ENCODE results near the gene LMBR1. TPM values are rescaled to one million over a fixed set of nuclear protein-coding genes. Genes with fewer than 3 reads are reported as not detected.
"Not testable (repeated sequence)": the region's sequence is repeated elsewhere in the genome, so short reads cannot be mapped to it uniquely, and the experiment has no call there.

LMBR1 gene
- total RNA-seq, 2 experiments from 2014 or later = 73.2 to 73.6 TPM

DNA sequence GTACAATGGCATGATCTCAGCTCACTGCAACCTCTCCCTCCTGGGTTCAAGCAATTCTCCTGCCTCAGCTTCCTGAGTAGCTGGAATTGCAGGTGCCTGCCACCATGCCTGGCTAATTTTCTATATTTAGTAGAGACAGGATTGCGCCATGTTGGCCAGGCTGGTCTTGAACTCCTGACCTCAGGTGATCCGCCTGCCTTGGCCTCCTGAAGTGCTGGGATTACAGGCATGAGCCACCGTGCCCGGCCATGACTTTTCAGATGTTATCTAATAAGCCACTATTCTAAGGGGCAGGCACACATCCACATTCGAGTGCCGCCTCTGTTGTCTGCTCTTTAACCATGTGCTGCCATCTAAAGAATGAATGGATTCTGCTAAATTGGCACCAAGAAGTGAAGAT, 29.3 kb upstream of the LMBR1 start:
- Mint-ChIP-seq H3K27ac (peak overlapping the region; percentile 50), H3K4me3 (peak overlapping the region; percentile 63), H3K27me3 (peaks cover 65% of the 10 kb centered on the region), H3K4me1 (peaks cover 29% of the 10 kb centered on the region)
- POLR2A ChIA-PET = interaction anchor here (0.7 kb wide), 1 partner anchor 424 kb away, joined by 4 read pairs; no protein-coding TSS in a partner anchor
- H3K9me3 Mint-ChIP-seq; H3K36me3 Mint-ChIP-seq; ATAC-seq (ENCODE audit: low read depth); DNase-seq: not testable (repeated sequence)

GRCh38 chr7:156920487-156921373, 27.7 kb upstream of the LMBR1 start:
- not testable (repeated sequence) for ATAC-seq (ENCODE audit: low read depth); H3K27ac Mint-ChIP-seq

GRCh38 chr7:156920076-156920475, 27.1 kb upstream of the LMBR1 start:
- Mint-ChIP-seq H3K27ac (no peak overlapping the region), H3K4me3 (no peak overlapping the region), H3K4me1 (peaks cover 28% of the 10 kb centered on the region), H3K36me3 (peaks cover 4% of the 10 kb centered on the region), H3K27me3 (peaks cover 62% of the 10 kb centered on the region), H3K9me3 (peaks cover 4% of the 10 kb centered on the region)
- DNase-seq = no peak
- ATAC-seq (ENCODE audit: low read depth) = no peak
- POLR2A ChIA-PET = no interaction called here

More at GRCh38 chr7:156920487-156921373, 27.7 kb upstream of the LMBR1 start:
- POLR2A ChIA-PET, H3K9me3 Mint-ChIP-seq, H3K36me3 Mint-ChIP-seq, H3K4me3 Mint-ChIP-seq, DNase-seq: not testable (repeated sequence)
- peaks cover 29% of the 10 kb centered on the region for H3K4me1 Mint-ChIP-seq
- peaks cover 62% of the 10 kb centered on the region for H3K27me3 Mint-ChIP-seq

DNA sequence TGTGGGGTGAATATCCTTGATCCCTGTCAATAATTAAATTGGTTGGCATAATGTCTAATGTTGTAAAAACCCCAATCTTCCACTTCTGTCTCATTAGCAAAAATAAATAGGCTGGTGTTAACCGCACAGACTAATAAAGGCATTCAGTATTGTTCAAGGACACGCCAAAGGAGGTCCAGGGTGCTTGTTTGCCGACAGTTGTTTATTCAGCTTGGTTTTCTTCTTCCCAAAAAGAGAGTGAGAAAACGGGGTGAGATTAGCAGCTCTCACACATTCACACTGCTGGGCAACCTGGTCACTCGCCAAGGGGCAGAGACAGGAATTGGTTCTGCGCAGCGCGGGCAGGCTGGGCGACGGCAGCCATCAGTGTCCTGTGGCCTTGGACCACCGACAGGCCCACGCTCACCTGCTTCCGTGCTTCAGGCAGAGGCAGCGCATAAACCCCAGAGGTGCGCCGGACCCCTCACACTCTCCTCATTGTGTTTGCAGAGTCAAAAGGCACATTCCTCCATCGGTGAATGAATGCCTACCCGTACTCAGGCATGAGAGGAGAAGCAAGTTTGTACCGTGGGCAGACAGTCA, 26.2 kb upstream of the LMBR1 start:
- H3K36me3 Mint-ChIP-seq = peaks cover 4% of the 10 kb centered on the region

DNA sequence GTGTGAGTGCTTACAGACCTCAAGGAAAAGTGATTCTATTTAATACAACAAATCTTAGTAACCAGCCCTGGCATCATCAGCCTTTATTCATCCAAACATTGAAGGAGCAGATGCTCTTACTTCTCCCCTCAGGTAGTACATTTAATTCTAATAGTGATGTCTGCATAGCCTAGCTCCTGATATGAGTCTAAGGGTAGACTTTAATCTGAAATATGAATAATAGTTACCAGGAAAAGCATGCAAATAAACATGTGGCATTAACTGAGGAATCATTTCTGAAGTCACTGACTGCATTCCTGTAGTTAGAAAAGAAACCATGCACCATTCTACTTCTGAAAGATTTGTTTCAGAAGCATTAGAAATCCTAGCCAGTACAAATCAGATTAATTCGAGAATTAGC, 25.7 kb upstream of the LMBR1 start:
- ATAC-seq (ENCODE audit: low read depth) (no peak), DNase-seq (no peak)
- Mint-ChIP-seq H3K4me1 (peaks cover 20% of the 10 kb centered on the region), H3K36me3 (peaks cover 6% of the 10 kb centered on the region), H3K9me3 (peaks cover 4% of the 10 kb centered on the region), H3K27ac (no peak overlapping the region), H3K27me3 (peaks cover 56% of the 10 kb centered on the region), H3K4me3 (no peak overlapping the region)
- POLR2A ChIA-PET = no interaction called here

More for the DNA sequence above, 26.2 kb upstream of the LMBR1 start:
- ATAC-seq (ENCODE audit: low read depth) (no peak), DNase-seq (no peak)
- no peak overlapping the region for H3K4me3 Mint-ChIP-seq
- H3K9me3 Mint-ChIP-seq = peaks cover 4% of the 10 kb centered on the region
- peaks cover 24% of the 10 kb centered on the region for H3K4me1 Mint-ChIP-seq
- H3K27ac Mint-ChIP-seq = no peak overlapping the region
- POLR2A ChIA-PET = no interaction called here
- H3K27me3 Mint-ChIP-seq = peaks cover 55% of the 10 kb centered on the region

GRCh38 chr7:156909574-156910252, 16.7 kb upstream of the LMBR1 start:
- H3K36me3 Mint-ChIP-seq; H3K4me1 Mint-ChIP-seq; POLR2A ChIA-PET; ATAC-seq (ENCODE audit: low read depth); H3K4me3 Mint-ChIP-seq; H3K27ac Mint-ChIP-seq; DNase-seq; H3K9me3 Mint-ChIP-seq: not testable (repeated sequence)
- peaks cover 21% of the 10 kb centered on the region for H3K27me3 Mint-ChIP-seq

GRCh38 chr7:156907656-156908055, 14.7 kb upstream of the LMBR1 start:
- ATAC-seq (ENCODE audit: low read depth) = no peak
- Mint-ChIP-seq H3K36me3 (peaks cover 4% of the 10 kb centered on the region), H3K27ac (no peak overlapping the region), H3K4me3 (no peak overlapping the region), H3K9me3 (peaks cover 2% of the 10 kb centered on the region), H3K27me3 (peaks cover 15% of the 10 kb centered on the region), H3K4me1 (peaks cover 9% of the 10 kb centered on the region)
- POLR2A ChIA-PET = no interaction called here
- no peak for DNase-seq

- Mint-ChIP-seq H3K9me3 (peaks cover 2% of the 10 kb centered on the region), H3K36me3 (peaks cover 2% of the 10 kb centered on the region), H3K4me3 (no peak overlapping the region), H3K27ac (no peak overlapping the region), H3K27me3 (peaks cover 10% of the 10 kb centered on the region), H3K4me1 (peaks cover 9% of the 10 kb centered on the region)
- no peak for DNase-seq
- POLR2A ChIA-PET = interaction anchor here (0.9 kb wide), 1 partner anchor 13 kb away, joined by 3 read pairs; the partner anchor contains the start of gene LMBR1
- ATAC-seq (ENCODE audit: low read depth) = no peak
These were observed 13.2 kb upstream of the LMBR1 start for GRCh38 chr7:156906200-156906649.

- Mint-ChIP-seq H3K9me3 (no peaks in the 10 kb centered on the region), H3K27ac (peak overlapping the region; percentile 65), H3K36me3 (no peaks in the 10 kb centered on the region), H3K4me3 (peak overlapping the region; percentile 38), H3K27me3 (peaks cover 11% of the 10 kb centered on the region), H3K4me1 (peaks cover 9% of the 10 kb centered on the region)
- POLR2A ChIA-PET = interaction anchor here (0.6 to 1.7 kb wide), 2 partner anchors 9 to 10 kb away, joined by 3 to 7 read pairs; partner anchors contain the start of gene LMBR1
- ATAC-seq (ENCODE audit: low read depth) = peak; percentile 95
- no peak for DNase-seq
These were observed 10.4 kb upstream of the LMBR1 start for GRCh38 chr7:156903232-156903909.

DNA sequence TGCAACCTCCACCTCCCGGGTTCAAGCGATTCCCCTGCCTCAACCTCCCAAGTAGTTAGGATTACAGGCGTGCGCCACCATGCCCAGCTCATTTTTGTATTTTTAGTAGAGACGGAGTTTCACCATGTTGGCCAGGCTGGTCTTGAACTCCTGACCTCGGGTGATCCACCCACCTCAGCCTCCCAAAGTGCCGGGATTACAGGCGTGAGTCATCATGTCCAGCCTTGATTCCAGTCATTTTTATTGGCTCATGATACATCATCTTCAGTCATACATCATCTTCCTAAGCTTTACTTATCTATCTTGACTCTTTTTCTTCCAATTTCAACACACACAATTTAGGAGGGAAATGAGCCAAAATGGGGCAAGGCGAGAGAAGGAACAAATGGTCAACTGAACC, 7.1 kb upstream of the LMBR1 start:
- POLR2A ChIA-PET = interaction anchor here (0.6 kb wide), 1 partner anchor 285 kb away, joined by 3 read pairs; no protein-coding TSS in a partner anchor

DNA sequence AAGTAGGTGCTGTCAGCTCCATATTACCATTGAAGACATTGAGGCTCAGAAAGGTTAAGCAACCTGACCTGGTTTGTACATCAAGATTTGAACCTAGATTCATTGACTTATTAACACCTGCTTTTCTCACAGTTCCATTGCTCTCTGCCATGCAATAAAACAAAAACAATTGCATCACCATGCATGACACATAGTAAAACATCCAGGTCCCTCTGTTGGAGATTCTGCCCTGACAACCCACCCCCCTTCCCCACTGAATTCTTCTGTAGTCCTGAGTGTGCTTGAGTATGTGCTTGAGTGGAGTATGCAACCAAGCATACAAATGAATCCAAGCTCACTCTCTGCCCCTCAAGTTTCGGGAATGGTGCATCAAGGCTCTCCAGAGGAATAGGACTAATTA, 6.0 kb upstream of the LMBR1 start:
- Mint-ChIP-seq H3K36me3 (peaks cover 5% of the 10 kb centered on the region), H3K4me1 (peaks cover 36% of the 10 kb centered on the region), H3K27me3 (peaks cover 9% of the 10 kb centered on the region), H3K9me3 (no peaks in the 10 kb centered on the region), H3K27ac (no peak overlapping the region), H3K4me3 (no peak overlapping the region)
- DNase-seq (no peak), ATAC-seq (ENCODE audit: low read depth) (no peak)
- POLR2A ChIA-PET = interaction anchor here (0.6 kb wide), 1 partner anchor 217 kb away, joined by 3 read pairs; no protein-coding TSS in a partner anchor

More for the DNA sequence above, 7.1 kb upstream of the LMBR1 start:
- peaks cover 28% of the 10 kb centered on the region for H3K4me1 Mint-ChIP-seq
- H3K9me3 Mint-ChIP-seq; H3K36me3 Mint-ChIP-seq; DNase-seq; H3K4me3 Mint-ChIP-seq; H3K27ac Mint-ChIP-seq; ATAC-seq (ENCODE audit: low read depth): not testable (repeated sequence)
- peaks cover 11% of the 10 kb centered on the region for H3K27me3 Mint-ChIP-seq

DNA sequence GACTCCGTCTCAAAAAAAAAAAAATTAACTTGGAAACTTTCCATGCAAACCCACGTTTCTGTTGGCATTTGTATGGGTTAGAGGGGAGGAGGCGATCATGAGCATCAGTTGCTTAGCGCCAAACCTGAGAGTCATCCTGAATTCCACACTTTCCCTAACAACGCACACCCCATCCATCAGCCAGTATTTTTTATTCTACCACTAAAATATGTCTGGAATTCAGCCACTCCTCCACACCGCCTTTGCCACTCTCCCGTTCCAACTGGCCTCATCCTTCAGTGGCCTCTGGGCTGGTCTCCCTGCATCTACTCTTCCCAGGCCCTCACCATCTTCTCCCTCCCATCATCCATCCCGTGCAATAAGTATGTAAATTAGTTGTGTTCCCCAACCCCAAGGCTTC, 4.7 kb upstream of the LMBR1 start:
- ATAC-seq (ENCODE audit: low read depth) = no peak
- H3K4me3 Mint-ChIP-seq = no peak overlapping the region
- POLR2A ChIA-PET = no interaction called here
- no peak overlapping the region for H3K27ac Mint-ChIP-seq
- peaks cover 8% of the 10 kb centered on the region for H3K27me3 Mint-ChIP-seq
- H3K4me1 Mint-ChIP-seq = peaks cover 27% of the 10 kb centered on the region
- H3K36me3 Mint-ChIP-seq = peaks cover 5% of the 10 kb centered on the region
- H3K9me3 Mint-ChIP-seq = no peaks in the 10 kb centered on the region
- DNase-seq = no peak
